MCF 10A (cell line): Measurements from ENCODE around the gene PLAU. TPM values are rescaled to one million over a fixed set of nuclear protein-coding genes. Genes with fewer than 3 reads are reported as not detected.

Experiments used
- BruUV-seq: library from RNA; stranded (reverse); fragments of 400-500 nt; replicated peaks from 2 replicates; lab custom pipeline; 2021; lab: Mats Ljungman, UMichigan
- CTCF ChIA-PET: fragments of 300-600 bp; sonication (Branson Sonifier 250); formaldehyde crosslinking; extraction: SDS; loops from one replicate; lab custom pipeline; 2021; ENCODE audit warnings: antibody characterized with exemption, inconsistent platforms; lab: Yijun Ruan, JAX
- POLR2A ChIA-PET: fragments of 300-600, 350-650 bp; sonication (Branson Sonifier 250); formaldehyde crosslinking; extraction: SDS; loops from one replicate; lab custom pipeline; 2020; ENCODE audit warnings: antibody characterized with exemption, inconsistent platforms; lab: Yijun Ruan, JAX
- DNase-seq: peaks from one replicate; pipeline ENCODE4 v3.0.0-alpha.2; 2018; ENCODE audit not compliant: unreplicated experiment
- H3K27ac Mint-ChIP-seq: one replicate; pipeline ENCODE4 v1.8.0; 2022; ENCODE audit warnings: mild to moderate bottlenecking, low read depth, mixed read lengths; ENCODE audit not compliant: unreplicated experiment
- H3K27me3 Mint-ChIP-seq: one replicate; pipeline ENCODE4 v1.8.0; 2022; ENCODE audit warnings: mixed read lengths; ENCODE audit not compliant: insufficient read depth, unreplicated experiment
- H3K36me3 Mint-ChIP-seq: one replicate; pipeline ENCODE4 v1.8.0; 2022; ENCODE audit warnings: mild to moderate bottlenecking, moderate library complexity, mixed read lengths; ENCODE audit not compliant: insufficient read depth, unreplicated experiment
- H3K4me1 Mint-ChIP-seq: one replicate; pipeline ENCODE4 v1.8.0; 2022; ENCODE audit warnings: mixed read lengths; ENCODE audit not compliant: insufficient read depth, unreplicated experiment
- H3K4me3 Mint-ChIP-seq: one replicate; pipeline ENCODE4 v1.8.0; 2022; ENCODE audit warnings: mild to moderate bottlenecking, moderate library complexity, mixed read lengths; ENCODE audit not compliant: unreplicated experiment
- H3K9me3 Mint-ChIP-seq: one replicate; pipeline ENCODE4 v1.8.0; 2022; ENCODE audit warnings: mixed read lengths; ENCODE audit not compliant: unreplicated experiment
- intact Hi-C: fragments of 100-400 bp; cut with micrococcal nuclease; formaldehyde crosslinking; loops from 2 replicates; pipeline ENCODE4 v1.14.1; 2022
- total RNA-seq: library from RNA; stranded (reverse); gene quantifications from 2 replicates; pipeline ENCODE4 v1.2.3, GENCODE V29; 2022
- TF ChIP-seq, protein P1 (sequence below): fragments of 200-600 bp; IDR thresholded peaks from one replicate; pipeline ENCODE4 v1.8.0; 2022; ENCODE audit warnings: antibody characterized with exemption, mild to moderate bottlenecking; ENCODE audit not compliant: unreplicated experiment

Gene PLAU
- total RNA-seq, 1 experiment from 2014 or later, result 30.6 TPM

DNA sequence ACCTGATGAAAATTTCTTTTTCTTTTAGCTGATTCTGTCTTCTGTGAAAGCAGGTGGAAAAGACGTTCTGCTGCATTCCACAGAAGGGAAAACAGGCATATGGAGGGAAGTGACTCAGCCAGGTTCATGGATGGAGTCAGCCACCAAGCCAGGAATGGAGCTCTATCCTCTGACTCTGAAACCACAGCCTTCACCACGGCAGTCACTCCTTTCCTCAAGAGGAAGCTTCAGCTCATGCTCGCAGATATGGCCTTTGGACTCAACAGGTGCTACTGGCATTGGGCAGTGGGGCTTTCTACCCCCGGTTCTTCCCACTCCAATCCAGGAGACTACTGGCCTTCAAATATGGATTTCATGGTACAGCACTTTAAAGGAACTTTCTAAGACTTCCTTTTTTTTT lies 11.5 kb upstream of the PLAU start:
- no peaks in the 10 kb centered on the region for H3K27me3 Mint-ChIP-seq
- no peak overlapping the region for H3K4me3 Mint-ChIP-seq
- H3K4me1 Mint-ChIP-seq, result peaks cover 16% of the 10 kb centered on the region
- no TSS peak for BruUV-seq
- ChIA-PET CTCF (interaction anchor here (0.6 to 1.7 kb wide), 6 partner anchors 10 to 44 kb away, joined by 3 to 6 read pairs (median 4); no protein-coding TSS in a partner anchor), POLR2A (interaction anchor here (0.8 to 1.6 kb wide), 6 partner anchors 9 to 208 kb away, joined by 3 to 9 read pairs (median 4); partner anchors contain the start of gene PLAU)
- peak; percentile 67 for DNase-seq
- no peaks in the 10 kb centered on the region for H3K9me3 Mint-ChIP-seq
- intact Hi-C loops, result no loop called here
- H3K27ac Mint-ChIP-seq, result peak overlapping the region; percentile 32
- TF ChIP-seq, protein P1, sequence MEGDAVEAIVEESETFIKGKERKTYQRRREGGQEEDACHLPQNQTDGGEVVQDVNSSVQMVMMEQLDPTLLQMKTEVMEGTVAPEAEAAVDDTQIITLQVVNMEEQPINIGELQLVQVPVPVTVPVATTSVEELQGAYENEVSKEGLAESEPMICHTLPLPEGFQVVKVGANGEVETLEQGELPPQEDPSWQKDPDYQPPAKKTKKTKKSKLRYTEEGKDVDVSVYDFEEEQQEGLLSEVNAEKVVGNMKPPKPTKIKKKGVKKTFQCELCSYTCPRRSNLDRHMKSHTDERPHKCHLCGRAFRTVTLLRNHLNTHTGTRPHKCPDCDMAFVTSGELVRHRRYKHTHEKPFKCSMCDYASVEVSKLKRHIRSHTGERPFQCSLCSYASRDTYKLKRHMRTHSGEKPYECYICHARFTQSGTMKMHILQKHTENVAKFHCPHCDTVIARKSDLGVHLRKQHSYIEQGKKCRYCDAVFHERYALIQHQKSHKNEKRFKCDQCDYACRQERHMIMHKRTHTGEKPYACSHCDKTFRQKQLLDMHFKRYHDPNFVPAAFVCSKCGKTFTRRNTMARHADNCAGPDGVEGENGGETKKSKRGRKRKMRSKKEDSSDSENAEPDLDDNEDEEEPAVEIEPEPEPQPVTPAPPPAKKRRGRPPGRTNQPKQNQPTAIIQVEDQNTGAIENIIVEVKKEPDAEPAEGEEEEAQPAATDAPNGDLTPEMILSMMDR, result no peak
- H3K36me3 Mint-ChIP-seq, result no peaks in the 10 kb centered on the region

DNA sequence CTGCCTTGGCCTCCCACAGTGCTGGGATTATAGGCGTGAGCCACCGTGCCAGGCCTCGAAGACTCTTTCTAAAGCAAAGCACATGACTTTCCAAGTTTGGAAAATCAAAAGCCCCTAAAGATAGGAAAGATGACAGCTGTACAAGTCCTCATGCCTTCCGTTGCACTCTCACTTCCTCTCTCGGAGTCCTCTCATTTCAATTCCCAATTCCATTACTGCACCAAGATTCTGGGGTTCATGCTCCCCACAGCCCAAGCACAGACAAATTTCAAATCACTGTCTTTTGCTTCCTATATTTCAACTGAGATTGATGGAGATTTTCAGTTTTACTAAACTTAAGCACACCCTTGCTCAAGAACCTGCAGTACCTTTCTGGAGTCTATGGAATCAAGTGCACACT lies 10.9 kb upstream of the PLAU start:
- TF ChIP-seq, protein P1, result no peak
- H3K4me1 Mint-ChIP-seq, result peaks cover 11% of the 10 kb centered on the region
- no peak for DNase-seq
- H3K9me3 Mint-ChIP-seq, result no peaks in the 10 kb centered on the region
- no peak overlapping the region for H3K4me3 Mint-ChIP-seq
- BruUV-seq, result no TSS peak
- H3K27me3 Mint-ChIP-seq, result no peaks in the 10 kb centered on the region
- H3K27ac Mint-ChIP-seq, result no peak overlapping the region
- CTCF ChIA-PET, result interaction anchor here (0.9 to 1.7 kb wide), 5 partner anchors 13 to 43 kb away, joined by 3 to 7 read pairs (median 6); no protein-coding TSS in a partner anchor
- H3K36me3 Mint-ChIP-seq, result no peaks in the 10 kb centered on the region
- POLR2A ChIA-PET, result interaction anchor here (0.8 to 1.6 kb wide), 5 partner anchors 8 to 208 kb away, joined by 3 to 9 read pairs (median 4); partner anchors contain the start of gene PLAU
- intact Hi-C loops, result no loop called here

DNA sequence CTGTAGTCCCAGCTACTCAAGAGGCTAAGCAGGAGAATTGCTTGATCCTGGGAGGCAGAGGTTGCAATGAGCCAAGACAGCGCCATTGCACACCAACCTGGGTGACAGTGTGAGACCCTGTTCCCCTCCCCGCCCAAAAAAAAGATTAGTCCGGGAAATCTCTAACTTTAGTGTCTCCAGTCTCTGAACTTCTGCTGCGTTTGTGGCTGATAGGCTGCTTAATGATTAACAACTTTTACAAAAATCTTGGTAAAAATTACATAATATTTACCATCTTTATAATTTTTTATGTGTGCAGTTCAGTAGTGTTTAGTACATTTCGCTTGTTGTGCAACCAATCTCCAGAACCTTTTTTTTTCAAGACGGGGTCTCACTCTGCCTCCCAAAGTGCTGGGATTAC lies 9.7 kb upstream of the PLAU start:
- Mint-ChIP-seq H3K27ac (no peak overlapping the region), H3K9me3 (no peaks in the 10 kb centered on the region), H3K36me3 (no peaks in the 10 kb centered on the region), H3K4me3 (no peak overlapping the region), H3K27me3 (no peaks in the 10 kb centered on the region), H3K4me1 (peaks cover 15% of the 10 kb centered on the region)
- TF ChIP-seq, protein P1, result no peak
- no TSS peak for BruUV-seq
- ChIA-PET POLR2A (interaction anchor here (0.7 kb wide), 1 partner anchor 13 kb away, joined by 4 read pairs; no protein-coding TSS in a partner anchor), CTCF (interaction anchor here (1.6 kb wide), 1 partner anchor 39 kb away, joined by 7 read pairs; no protein-coding TSS in a partner anchor)
- intact Hi-C loops, result no loop called here
- no peak for DNase-seq

DNA sequence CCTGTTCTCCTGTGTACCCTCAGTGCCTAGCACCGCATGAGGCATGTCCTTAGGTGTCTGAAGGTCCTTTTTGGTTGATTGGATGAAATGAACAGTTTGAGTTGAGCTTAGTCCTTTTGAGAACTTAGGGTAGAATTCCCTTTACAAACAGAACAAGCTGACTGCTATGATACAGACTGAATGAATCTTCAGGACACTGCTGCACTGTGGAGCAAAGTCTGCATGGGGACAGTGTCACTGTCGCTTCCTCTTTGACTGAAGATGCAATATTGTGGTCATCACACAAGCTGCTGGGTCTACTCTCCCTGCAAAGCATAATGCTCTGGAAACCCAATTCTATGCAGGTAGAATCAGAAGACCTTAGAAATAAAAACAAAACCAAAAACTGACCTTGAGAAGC lies 8.6 kb upstream of the PLAU start:
- POLR2A ChIA-PET, result interaction anchor here (0.8 to 1.0 kb wide), 3 partner anchors 9 to 95 kb away, joined by 3 to 4 read pairs (median 4); partner anchors contain the start of genes PLAU and VCL
- Mint-ChIP-seq H3K4me3 (no peak overlapping the region), H3K27me3 (no peaks in the 10 kb centered on the region), H3K36me3 (no peaks in the 10 kb centered on the region), H3K27ac (no peak overlapping the region), H3K9me3 (no peaks in the 10 kb centered on the region), H3K4me1 (peaks cover 26% of the 10 kb centered on the region)
- CTCF ChIA-PET, result interaction anchor here (0.7 to 1.2 kb wide), 4 partner anchors 38 to 208 kb away, joined by 3 to 5 read pairs (median 3); no protein-coding TSS in a partner anchor
- BruUV-seq, result no TSS peak
- DNase-seq, result no peak
- TF ChIP-seq, protein P1, result no peak
- intact Hi-C loops, result no loop called here
